K562 (cell line): ENCODE results near the gene PHLDB3. TPM values are rescaled to one million over a fixed set of nuclear protein-coding genes. Genes with fewer than 3 reads are reported as not detected.
A peak's percentile ranks its signal among the peaks of the same experiment; 100 is the strongest.

Source experiments
- CHD4 ChIP-seq: fragments of 200-600 bp; sonication (generic); IDR thresholded peaks from 3 replicates; pipeline ENCODE4 v1.6.1; 2012; ENCODE audit warnings: low read depth, mild to moderate bottlenecking, mixed read lengths, low read length, inconsistent platforms; ENCODE audit not compliant: insufficient read depth, insufficient replicate concordance, poor library complexity, severe bottlenecking
- CREB5 ChIP-seq: fragments of 250-450 bp; sonication (Bioruptor Pico); IDR thresholded peaks from 2 replicates; pipeline ENCODE4 v1.5.0; 2020; ENCODE audit warnings: mild to moderate bottlenecking
- ELF4 ChIP-seq: fragments of 450-650 bp; formaldehyde crosslinking; IDR thresholded peaks from 2 replicates; pipeline ENCODE4 v1.4.0; 2022; ENCODE audit warnings: missing genetic modification characterization
- FOXO4 ChIP-seq: fragments of 450-650 bp; formaldehyde crosslinking; IDR thresholded peaks from 2 replicates; pipeline ENCODE4 v1.4.0; 2020; ENCODE audit warnings: mild to moderate bottlenecking, moderate library complexity
- GTF3C2 ChIP-seq: IDR thresholded peaks from 3 replicates; pipeline ENCODE4 v1.6.1; 2011; ENCODE audit warnings: borderline replicate concordance, mild to moderate bottlenecking, moderate library complexity; ENCODE audit not compliant: insufficient read length; ENCODE audit errors: extremely low read depth
- KLF10 ChIP-seq: fragments of 250-450 bp; sonication (Bioruptor Pico); IDR thresholded peaks from 2 replicates; pipeline ENCODE4 v1.6.1; 2021; ENCODE audit warnings: matching md5 sums
- MYBL2 ChIP-seq, 2 experiments: fragments of 450-650 bp in 1 of 2; sonication (generic) in 1 of 2; formaldehyde crosslinking in 1 of 2; IDR thresholded peaks; 2 replicates each; pipeline versions ENCODE4 v1.6.1 to v1.8.1; 2017 to 2022; ENCODE audit warnings: borderline replicate concordance in 1 of 2, inconsistent platforms in 1 of 2, low read depth in 1 of 2, mild to moderate bottlenecking in 1 of 2, missing genetic modification reagents in 1 of 2, moderate library complexity in 1 of 2
- SIN3B ChIP-seq: fragments of 450-650 bp; IDR thresholded peaks from 2 replicates; pipeline ENCODE4 v1.6.1; 2017; ENCODE audit warnings: low read depth, mild to moderate bottlenecking, moderate library complexity
- SMARCC2 ChIP-seq: fragments of 450-650 bp; IDR thresholded peaks from 2 replicates; pipeline ENCODE4 v1.6.1; 2017; ENCODE audit warnings: antibody characterized with exemption, moderate library complexity, mild to moderate bottlenecking, low read depth
- TBL1XR1 ChIP-seq, 2 experiments: IDR thresholded peaks; 2 replicates each; pipeline ENCODE4 v1.6.1; 2012; ENCODE audit warnings: improper control_type of control experiment in 2 of 2, low read length in 2 of 2, mild to moderate bottlenecking in 1 of 2
- ZBTB33 ChIP-seq: sonication (generic); formaldehyde crosslinking; IDR thresholded peaks from 2 replicates; pipeline ENCODE4 v1.8.1; 2023; ENCODE audit warnings: mild to moderate bottlenecking, missing genetic modification reagents
- ZC3H4 ChIP-seq: sonication (generic); formaldehyde crosslinking; IDR thresholded peaks from 2 replicates; pipeline ENCODE4 v1.9.0; 2021; ENCODE audit warnings: missing genetic modification reagents, borderline replicate concordance
- ZFX ChIP-seq: sonication (generic); formaldehyde crosslinking; IDR thresholded peaks from 2 replicates; pipeline ENCODE4 v1.8.0; 2022; ENCODE audit warnings: mild to moderate bottlenecking, missing genetic modification reagents, moderate library complexity
- polyA plus RNA-seq, 8 experiments: library from polyadenylated mRNA; depleted of rRNA in 4 of 8; stranded (reverse) in 5 of 8; unstranded in 3 of 8; fragments of >200 nt; fragmentation: Nextera tagmentation in 2 of 8; fragmentation: Illumina TruSeq in 1 of 8; extraction: Ambion mirVana in 2 of 8; extraction: Trizol in 1 of 8; gene quantifications; 2 replicates each; pipeline versions ENCODE4 v1.2.1 to v1.2.3, GENCODE V29; 2011 to 2014; ENCODE audit warnings: inconsistent platforms in 1 of 8, missing spikeins in 1 of 8
- total RNA-seq, 7 experiments: library from RNA; depleted of rRNA in 6 of 7; stranded (reverse); fragments of >200 nt in 6 of 7; fragmentation: Illumina TruSeq in 2 of 7; extraction: Trizol in 2 of 7; gene quantifications; 2 replicates each; pipeline versions ENCODE4 v1.2.1 to v1.2.3, GENCODE V29; 2011 to 2021; ENCODE audit warnings: low replicate concordance in 1 of 7

Gene PHLDB3
- total and polyA plus RNA-seq, 9 of the 15 experiments (the other 6 are each of a cell fraction or from before 2014, with no cell fraction given) = 0.04 to 23.5 (median 3.9) TPM

GRCh38 chr19:43474986-43475705 is 29.4 kb downstream of the PHLDB3 start (continued):
- TF ChIP-seq ZBTB33 (CRISPR knock-in tag) (no peak), TBL1XR1 (IDR thresholded peaks at IDR 0.05; ENCODE audit: low read length in 2 of 2) (no peak), CREB5 (no peak), FOXO4 (CRISPR knock-in tag) (no peak), ELF4 (CRISPR knock-in tag) (no peak), CHD4 (no peak), GTF3C2 (no peak), SMARCC2 (no peak), MYBL2 (IDR thresholded peaks at IDR 0.05; ENCODE audit: low read depth) (no peak), MYBL2 (CRISPR knock-in tag; IDR thresholded peaks at IDR 0.05; ENCODE audit: borderline replicate concordance) (no peak), KLF10 (CRISPR knock-in tag) (no peak), SIN3B (no peak), ZC3H4 (CRISPR knock-in tag) (no peak), ZFX (CRISPR knock-in tag) (peak; percentile 71)
